ENCODE data around the gene ACVR1B.

ACVR1B gene

DNA sequence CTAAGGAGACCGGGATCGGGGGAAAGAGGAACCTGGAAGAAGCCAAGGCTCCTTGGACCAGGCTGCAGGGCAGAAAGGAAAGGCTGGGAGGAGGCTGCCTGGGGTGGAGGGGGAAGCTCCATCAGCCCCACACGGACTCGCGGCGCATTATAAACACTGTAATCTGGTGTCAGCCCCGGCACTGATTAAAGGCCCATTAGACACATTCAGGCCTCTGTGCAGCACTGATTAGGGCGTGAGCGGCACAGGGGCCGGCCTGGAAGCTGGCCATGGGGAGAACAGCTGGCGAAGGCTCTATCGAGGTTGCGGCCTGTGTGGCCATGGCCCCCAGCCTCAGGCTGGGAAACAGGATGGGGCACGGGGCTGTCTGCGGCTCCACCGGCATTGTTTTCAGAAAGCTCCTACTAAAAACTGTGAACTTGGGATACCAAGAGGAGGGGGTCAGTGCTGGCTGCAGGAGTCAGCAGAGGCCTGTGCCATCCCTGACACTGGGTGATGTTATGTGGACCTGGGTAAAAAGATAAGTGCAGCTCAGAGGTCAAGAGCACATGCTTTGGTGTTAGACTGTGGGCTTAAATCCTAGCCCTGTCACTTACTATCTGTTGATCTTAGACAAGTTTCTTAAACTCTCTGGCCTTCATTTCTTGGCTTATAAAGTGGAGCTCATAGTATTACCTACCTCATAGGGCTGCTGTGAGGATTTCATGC lies 33.6 kb upstream of the ACVR1B start:
- no peak for DNase-seq

- no peak for DNase-seq
Measured at GRCh38 chr12:51920046-51920445, 31.5 kb upstream of the ACVR1B start.

- DNase-seq: no peak
Measured at GRCh38 chr12:51921017-51921725, 30.3 kb upstream of the ACVR1B start.

DNA sequence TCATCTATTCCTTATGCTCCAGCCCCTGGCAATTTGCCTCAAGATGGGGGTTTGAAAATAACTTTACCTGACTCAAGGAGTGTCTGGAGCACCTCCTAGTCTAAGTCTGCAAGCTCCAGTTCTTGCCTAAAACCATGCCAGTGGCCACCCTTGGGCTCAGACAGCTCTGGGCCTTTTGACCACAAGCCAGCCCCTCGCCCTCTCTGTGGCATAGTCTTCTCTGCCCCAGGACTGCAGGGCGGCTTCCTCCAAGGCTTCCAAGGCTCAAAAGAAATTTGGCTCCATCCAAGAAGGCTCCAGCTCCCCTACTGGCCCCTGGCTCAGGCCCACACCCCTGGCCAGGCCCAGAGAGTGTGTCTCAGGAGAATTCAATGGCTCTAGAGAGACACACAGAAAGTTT lies 29.4 kb upstream of the ACVR1B start:
- DNase-seq: no peak

DNA sequence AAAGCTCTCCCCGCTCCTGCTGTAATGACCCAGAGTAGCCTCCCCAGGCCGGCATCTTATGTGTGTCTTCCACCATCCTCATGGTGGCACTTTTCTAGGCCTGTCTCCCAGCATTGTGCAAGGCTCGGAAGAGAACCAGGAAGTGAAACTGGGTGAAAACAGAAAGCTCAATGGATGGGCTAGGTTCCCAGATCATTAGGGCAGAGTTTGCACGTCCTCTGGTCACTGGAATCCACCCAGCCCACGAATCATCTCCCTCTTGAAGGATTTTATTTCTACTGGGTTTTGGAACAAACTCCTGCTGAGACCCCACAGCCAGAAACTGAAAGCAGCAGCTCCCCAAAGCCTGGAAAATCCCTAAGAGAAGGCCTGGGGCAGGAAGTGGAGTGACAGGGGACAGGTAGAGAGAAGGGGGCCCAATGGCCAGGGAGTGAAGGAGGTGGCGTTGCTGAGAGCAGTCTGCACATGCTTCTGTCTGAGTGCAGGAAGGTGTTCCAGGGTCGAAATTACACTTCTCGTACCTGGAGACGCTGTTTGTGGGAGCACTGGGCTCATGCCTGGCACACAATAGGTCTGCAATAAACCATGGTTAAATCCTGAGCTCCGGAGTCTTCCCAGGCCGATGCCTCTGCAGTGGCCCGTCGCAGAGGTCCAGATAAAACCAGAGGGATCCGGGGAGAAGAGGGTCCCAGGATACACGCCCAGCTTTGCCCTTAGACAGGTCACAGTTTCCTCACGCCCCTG lies 28.6 kb upstream of the ACVR1B start:
- DNase-seq: peak; percentile 60

DNA sequence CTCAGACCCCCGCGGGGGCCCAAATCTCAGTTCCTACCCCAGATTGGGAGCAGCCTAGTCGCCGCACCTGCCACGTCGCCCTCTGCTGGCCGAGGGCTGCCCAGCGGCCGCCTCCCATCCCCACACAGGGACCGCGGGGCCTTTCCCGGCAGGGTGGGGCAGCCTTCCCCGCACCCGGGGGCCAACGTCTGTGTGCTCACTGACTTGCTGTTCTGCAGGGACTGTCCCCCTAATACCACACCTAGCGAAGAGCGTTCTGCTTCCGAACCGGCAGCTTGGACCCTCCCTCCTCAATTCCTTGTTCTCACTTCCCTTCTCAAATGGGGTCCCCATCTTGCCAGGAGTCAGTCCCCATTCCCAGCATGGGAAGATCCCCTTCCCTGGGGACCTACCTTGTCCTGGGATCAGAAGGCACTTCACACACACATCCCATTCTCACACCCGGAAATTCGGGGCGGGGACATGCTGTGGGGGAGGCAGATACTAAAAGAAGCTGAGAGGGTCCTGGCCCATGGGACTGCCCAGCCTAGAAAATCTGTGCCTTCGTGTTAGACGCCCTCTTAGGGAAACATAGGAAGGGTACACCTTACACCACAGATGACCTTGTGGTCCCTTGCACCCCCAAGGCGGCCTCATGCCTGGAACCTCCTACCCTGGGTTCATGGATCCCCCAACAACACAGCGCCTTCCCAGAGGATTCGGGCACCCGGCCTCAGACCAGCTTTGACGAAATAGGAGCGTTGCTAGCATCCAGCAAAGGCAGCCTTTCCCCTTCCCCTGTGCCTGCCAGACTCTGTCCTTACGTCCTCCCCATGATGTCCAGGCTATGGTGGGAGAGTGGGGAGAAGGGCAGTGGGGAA lies 27.8 kb upstream of the ACVR1B start:
- peak; percentile 38 for DNase-seq

- no peak for DNase-seq
Measured at GRCh38 chr12:51924551-51925319, 26.8 kb upstream of the ACVR1B start.

GRCh38 chr12:51925346-51926063 lies 26.0 kb upstream of the ACVR1B start:
- DNase-seq: no peak

- DNase-seq: no peak
Measured at GRCh38 chr12:51926064-51926632, 25.4 kb upstream of the ACVR1B start.

DNA sequence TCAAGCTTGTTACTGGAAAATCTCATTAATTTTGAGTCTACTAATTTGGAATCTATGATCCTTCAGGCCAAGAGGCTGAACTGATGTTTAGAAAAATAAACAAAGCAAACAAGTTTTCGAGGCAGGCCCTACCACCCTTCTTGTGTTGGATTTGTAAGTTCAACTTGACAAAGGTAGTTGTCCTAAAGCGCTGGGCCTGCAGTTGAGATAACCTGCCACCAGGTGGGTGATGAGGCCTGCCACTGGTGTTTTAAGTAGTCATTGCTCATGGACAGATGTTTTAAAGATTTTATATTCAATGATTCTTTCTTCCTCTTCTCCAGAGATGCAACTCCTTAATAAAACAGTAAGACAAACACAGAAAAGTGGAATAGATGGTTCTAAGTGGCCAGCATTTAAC lies 24.8 kb upstream of the ACVR1B start:
- DNase-seq: peak; percentile 41

- no peak for DNase-seq
Measured at GRCh38 chr12:51932218-51933076, 19.1 kb upstream of the ACVR1B start.

GRCh38 chr12:51934080-51934479 lies 17.4 kb upstream of the ACVR1B start:
- DNase-seq: no peak

DNA sequence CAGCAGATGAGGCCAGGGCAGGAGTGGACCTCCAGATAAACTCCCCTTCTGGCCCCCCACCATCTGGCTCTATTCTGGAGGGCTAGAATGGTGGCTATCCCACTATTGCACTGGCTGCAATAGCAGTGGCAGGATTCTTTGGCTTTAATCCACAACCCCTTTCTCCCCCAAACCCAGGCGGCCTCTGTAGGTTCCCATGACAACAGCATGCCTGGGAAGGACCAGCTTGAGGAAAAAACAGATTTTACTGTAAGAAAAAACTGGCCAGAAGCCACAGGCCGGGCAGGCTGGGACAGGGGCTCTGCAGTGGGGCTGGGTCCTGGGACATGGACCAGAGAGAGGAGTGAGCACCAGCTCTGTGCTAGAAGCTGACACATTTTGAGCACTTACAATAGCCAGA lies 13.6 kb upstream of the ACVR1B start:
- DNase-seq: no peak

DNA sequence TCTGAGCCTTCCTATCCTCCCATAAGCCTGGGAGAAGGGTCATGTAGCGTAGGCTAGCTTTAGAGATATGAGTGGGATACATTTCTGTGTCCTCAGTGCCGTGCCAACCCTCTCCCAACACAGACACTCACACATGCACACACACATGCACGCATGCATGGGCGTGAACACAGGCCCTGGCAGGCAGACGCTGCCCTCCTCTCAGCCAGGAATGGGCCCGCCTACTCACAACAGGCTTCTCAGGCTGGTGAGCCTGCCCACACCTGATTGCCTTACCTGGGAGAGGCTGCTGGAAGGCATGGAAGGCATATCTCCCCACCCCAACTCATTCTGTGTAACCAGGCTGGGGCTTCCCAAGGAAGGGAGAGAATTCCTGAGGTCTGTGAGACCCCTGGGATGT lies 12.8 kb upstream of the ACVR1B start:
- no peak for DNase-seq

DNA sequence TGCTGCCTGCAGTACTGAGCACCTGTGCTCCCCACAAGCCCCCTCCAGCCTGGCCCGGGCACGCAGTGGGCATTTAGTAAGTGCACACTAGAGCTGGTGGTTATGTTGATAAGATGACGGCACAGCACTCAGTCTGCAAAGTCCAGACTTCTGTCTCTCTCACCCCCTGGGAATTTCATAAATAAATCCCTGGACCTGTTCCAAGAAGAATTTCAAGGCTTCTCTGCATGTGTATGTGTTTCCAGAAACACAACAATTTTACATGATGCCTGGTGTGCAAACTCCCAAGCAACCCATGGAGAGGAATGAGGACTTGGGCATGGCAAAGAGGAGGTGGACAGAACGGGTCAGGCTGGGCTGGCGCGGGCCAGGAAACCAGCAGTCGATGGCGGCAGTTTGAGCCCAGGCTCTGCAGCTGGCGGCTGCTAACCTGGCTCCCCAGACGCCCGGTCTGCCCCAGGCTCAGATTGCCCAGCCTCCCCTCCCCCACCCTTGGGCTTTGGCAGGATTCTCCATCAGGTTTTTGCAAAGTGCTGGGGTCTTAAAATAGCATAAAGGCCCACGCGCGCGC lies 10.4 kb upstream of the ACVR1B start:
- DNase-seq: no peak

DNA sequence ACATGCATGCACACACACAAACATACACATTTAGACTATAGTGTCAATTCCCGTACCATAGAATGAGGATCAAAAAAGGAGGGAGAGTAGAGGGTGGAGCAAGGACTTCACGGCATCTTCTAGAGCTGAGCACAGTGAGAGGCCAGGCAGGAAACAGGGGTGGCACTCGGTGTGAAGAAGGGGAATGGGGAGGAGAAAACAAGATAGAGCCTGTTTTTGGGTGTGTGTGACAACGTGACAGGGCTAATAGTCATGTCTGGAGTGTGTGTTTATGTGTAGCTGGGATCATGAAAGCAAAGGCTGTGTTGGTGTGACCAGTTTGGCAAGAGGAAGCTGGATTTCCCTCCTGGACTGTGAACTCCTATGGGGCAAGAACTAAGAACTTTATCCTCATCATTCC lies 9.9 kb upstream of the ACVR1B start:
- DNase-seq: no peak

GRCh38 chr12:51942056-51942455 lies 9.4 kb upstream of the ACVR1B start:
- DNase-seq: no peak

DNA sequence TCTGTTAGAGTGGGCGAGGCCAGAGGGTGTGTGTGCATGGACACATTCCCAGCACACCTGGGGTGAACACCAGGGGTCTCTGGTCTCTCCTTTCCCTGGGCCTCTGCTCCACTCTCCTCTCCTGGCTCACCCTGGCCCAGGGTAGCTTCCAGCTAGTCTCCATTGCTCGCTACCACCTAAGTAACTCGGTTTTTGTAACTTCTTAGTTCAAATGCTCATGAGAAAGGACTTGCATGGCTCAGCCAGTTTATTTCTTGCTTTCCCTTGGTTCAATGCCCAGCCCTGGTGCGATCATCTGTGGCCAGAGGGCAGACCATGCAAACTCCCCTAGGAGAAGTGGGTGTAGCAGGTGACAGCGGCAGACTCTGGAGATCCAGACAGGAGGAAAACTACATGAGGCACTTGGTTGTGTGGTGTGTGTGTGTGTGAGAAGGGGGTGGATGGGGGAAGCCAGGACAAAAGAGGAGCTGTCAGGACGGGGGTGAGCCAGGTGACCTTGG lies 8.9 kb upstream of the ACVR1B start:
- DNase-seq: no peak

GRCh38 chr12:51943346-51943745 lies 8.2 kb upstream of the ACVR1B start:
- DNase-seq: no peak
